ENCODE data around the gene OR2H2.

OR2H2 gene

DNA sequence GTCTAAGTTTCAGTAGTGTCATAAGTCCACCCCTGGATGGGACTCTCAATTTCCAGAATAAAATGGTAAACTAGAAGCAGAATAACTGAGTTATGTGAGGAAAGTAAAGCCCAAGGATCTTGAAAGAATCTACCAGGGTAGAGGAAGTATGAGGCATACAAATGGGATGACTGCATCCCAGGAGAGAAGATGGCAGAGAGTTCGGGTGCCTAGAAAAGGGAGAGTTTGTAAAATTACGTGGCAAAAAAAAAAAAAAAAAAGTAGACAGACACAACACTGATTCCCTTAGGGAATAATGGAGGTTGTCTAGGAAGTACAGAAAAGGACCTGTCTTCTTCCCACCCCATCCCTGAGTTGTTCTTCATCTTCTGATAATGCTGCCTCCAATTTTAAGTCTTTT lies 44.6 kb downstream of the OR2H2 start:
- no peak for DNase-seq (ENCODE audit: low read depth in 2 of 2)

DNA sequence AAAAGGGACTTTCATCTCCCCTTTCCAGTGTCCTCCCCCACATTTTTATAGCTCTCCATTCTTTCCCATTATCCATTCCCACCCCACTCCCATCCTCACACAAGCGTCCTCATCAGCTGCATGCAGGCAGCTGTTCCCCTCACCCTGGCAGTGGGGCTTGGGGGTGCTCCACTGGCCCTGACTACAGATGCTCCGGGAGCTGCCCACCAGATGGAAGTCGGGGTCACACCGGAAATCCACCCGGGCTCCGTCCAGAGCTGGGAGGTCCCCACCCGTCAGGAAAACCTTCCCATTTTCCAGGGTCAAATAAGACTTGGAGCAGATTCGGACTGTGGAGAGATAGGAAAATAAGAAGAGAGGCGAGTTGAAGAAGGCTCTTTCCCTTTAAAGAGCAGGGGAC lies 45.4 kb downstream of the OR2H2 start:
- DNase-seq (ENCODE audit: low read depth in 2 of 2) = no peak

DNA sequence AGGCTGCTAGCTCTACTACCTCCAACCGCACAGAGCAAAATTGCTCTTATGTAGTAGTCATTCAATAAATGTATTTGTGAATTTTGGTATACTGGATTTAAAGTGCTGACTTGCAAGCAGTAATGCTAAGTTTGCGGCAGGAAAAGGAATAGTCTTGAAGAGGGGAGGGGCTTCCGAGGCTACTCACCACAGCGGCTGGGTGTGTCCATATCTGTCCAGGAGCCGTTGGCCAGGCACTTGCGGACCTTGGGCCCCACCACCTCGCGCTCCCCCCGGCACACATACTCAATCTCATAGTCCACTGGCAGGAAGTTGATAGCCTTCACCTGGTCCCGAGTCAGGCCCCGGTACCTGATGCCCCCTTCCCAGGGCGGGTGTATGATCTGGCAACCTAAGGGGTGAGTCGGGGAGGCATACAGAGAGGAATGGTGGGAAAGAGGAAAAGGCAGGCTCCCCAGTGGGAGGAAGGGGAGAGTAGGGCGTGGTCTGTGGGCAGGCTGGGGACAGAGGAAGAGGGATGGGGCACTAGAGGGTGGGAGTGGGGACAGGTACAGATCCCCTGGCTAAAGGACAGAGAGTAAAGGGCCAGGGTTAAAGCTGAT lies 46.4 kb downstream of the OR2H2 start:
- no peak for DNase-seq (ENCODE audit: low read depth in 2 of 2)

DNA sequence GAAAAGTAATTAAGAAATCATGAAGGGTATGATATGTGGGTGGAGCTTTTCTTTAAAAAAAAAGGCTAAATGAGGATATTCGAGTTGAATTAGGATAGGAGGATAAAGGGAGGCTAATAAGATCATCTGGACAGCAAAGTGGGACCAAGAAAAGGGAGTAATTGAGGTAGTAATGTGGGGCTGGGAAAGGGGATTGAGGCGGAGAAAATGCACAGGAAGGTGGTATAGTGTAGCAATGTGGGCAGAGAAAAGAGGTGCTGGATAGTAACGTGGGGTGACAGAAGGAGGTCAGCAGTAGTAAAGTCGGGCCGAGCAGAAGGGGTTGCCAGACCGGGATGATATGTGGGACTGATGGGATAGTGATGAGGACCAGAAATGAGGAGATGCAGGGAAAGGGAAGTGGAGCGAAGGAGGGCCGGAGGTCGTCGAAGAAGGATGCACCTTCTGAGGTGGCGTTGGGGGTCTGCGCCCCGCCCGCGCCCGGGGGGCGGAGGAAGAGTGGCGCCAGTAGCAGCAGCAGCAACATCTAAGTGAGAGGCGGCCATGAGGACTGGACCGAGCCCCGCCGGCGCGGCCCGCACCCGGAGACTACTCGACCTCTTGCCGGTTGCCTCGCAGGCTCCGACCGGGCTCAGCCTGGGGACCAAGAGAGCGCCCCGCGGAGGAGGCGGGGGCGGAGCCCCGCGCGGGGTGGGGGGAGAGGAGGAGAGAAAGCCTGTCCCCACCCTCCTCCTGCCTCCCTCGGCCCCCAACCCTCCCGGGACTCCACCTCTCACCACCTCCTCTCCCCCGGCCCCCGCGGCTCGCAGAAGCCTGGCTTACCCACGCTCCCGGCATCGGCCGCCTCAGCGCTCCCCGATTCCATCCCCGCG lies 47.2 kb downstream of the OR2H2 start:
- DNase-seq (ENCODE audit: low read depth in 2 of 2) = peak; percentile 39 to 58

DNA sequence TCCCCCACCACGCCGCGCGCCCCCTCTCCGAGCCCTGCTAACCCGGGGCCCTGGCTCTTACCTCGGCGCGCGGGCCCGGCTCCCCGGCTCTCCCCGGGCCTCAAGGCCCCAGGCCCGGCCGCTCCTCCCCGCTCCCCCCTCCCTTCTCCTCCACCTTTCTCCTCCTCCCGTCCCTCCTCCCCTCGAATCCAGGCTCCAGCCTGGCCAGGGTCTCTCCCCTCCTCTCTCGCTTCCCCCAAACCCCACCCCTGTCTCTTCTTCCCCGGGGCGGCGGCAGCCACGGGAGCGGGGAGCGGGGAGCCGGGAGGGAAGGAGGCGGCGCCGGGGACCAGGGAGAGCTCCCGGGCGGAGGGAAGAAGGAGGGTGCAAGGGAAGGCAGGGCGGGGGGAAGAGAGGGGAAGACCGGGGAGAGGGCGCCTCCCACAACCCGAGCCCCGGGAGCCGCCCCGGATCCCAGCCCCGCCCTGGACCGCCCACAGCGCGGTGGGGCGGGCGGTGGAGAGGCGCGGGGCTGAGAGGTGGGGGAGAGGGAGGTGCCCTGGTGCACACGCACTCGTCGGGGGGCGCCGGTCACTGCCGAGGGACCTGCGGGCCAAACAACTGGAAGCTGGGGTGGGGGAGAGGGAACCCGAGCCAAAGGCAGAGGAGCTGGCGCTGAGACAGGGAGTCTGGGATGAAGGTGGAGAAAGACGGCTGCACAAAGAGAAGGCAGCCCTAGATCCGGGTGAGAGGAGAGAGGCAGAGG lies 48.0 kb downstream of the OR2H2 start, which contains the start of gene GABBR1:
Gene GABBR1 (minus strand): TSS at position 395 of the 745 bp plus-strand sequence. CDS start 798 bp downstream, outside the sequence.
- peak; percentile 63 to 70 for DNase-seq (ENCODE audit: low read depth in 2 of 2)

DNA sequence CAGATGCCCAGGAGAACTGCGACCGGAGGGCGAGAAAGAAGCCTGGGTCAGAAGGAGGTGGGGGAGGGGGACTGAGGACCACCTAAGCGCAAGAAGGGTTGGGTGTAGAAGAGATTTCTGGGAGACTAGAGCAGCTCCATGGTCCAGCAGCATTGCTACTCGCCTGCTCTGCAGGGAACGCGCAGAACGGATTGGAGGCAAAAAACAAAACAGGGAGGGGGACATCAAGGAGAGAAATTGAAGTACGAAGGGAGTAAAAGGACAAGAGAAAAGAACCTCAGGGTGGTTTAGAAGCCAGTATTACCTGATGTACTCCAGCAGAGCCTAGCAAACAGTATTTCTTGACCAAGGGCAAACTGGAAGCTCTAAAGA lies 48.6 kb downstream of the OR2H2 start:
- DNase-seq (ENCODE audit: low read depth in 2 of 2) = no peak

DNA sequence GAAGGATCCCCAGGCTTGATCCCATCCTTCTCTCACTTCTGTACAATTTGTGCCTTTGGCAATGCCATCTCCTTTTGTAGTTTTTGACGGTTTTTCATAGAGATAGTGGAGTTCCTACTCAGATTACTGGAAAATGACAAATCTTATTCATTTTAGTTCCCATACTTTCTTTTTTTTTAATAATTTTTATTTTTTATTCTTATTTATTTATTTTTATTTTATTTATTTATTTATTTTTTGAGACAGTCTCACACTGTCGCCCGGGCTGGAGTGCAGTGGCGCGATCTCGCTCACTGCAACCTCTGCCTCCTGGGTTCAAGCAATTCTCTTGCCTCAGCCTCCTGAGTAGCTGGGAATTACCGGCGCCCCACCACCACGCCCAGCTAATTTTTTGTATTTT lies 52.3 kb downstream of the OR2H2 start:
- no peak for DNase-seq (ENCODE audit: low read depth in 2 of 2)
